Peyer's patch (tissue), 4 donors: ENCODE results near the gene PDCD4.

Experiments
- POLR2A ChIP-seq, 2 donors: fragments of 450-650 bp; IDR thresholded peaks; one replicate each; pipeline ENCODE4 v1.5.1; 2017; ENCODE audit warnings: antibody characterized with exemption in 2 of 2, mild to moderate bottlenecking in 2 of 2, moderate library complexity in 2 of 2
- TF ChIP-seq, protein P1 (sequence below), 6 experiments: fragments of 450-650 bp in 4 of 6; fragments of 200-600 bp in 2 of 6; sonication (generic) in 1 of 6; IDR thresholded peaks; one replicate each; pipeline ENCODE4 v1.5.1; 2017 to 2019; ENCODE audit warnings: antibody characterized with exemption in 6 of 6, mild to moderate bottlenecking in 3 of 6, moderate library complexity in 1 of 6

DNA sequence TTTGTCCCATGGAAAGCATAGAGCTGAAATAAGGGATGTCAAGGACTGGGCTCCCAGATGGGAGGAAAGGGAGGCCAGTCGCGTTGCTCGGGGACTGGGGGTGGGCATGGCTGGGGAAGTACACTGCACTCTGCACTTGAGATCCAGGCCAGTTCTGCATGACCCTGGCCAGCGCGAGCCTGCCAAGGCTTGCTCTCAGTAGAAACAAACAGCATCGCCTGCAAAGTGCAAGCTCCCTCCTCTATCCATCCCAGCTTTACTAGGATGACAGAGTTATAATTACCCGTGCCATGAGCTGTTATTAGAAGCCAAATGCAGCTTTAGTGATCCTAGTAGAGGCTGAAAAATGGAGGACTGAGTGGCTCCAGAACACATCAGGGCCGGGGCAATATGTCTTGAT, 43.9 kb upstream of the PDCD4 start:
- TF ChIP-seq, protein P1, sequence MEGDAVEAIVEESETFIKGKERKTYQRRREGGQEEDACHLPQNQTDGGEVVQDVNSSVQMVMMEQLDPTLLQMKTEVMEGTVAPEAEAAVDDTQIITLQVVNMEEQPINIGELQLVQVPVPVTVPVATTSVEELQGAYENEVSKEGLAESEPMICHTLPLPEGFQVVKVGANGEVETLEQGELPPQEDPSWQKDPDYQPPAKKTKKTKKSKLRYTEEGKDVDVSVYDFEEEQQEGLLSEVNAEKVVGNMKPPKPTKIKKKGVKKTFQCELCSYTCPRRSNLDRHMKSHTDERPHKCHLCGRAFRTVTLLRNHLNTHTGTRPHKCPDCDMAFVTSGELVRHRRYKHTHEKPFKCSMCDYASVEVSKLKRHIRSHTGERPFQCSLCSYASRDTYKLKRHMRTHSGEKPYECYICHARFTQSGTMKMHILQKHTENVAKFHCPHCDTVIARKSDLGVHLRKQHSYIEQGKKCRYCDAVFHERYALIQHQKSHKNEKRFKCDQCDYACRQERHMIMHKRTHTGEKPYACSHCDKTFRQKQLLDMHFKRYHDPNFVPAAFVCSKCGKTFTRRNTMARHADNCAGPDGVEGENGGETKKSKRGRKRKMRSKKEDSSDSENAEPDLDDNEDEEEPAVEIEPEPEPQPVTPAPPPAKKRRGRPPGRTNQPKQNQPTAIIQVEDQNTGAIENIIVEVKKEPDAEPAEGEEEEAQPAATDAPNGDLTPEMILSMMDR (IDR thresholded peaks at IDR 0.05), result no peak
- TF ChIP-seq POLR2A (IDR thresholded peaks at IDR 0.05), result no peak
